ENCODE results near the gene FBXW12.

FBXW12 gene

GRCh38 chr3:48403533-48404439, 31.8 kb downstream of the FBXW12 start:
- DNase-seq (ENCODE audit: low spot score) = peak; percentile 17

GRCh38 chr3:48404440-48405342, 32.7 kb downstream of the FBXW12 start:
- in situ Hi-C loops (cut with MboI; ENCODE audit: low sequenced_read_pairs, unreplicated experiment) = loop anchor here (5.0 kb wide), 1 partner anchor 33 kb away; no protein-coding TSS in a partner anchor
- no peak for TF ChIP-seq CTCF (IDR thresholded peaks at IDR 0.05; ENCODE audit: borderline replicate concordance, control extremely low read depth, extremely low read depth, insufficient read depth, missing control alignments)
- peak; percentile 12 for DNase-seq (ENCODE audit: low spot score)

More at GRCh38 chr3:48403533-48404439, 31.8 kb downstream of the FBXW12 start:
- in situ Hi-C loops (cut with MboI; ENCODE audit: low sequenced_read_pairs, unreplicated experiment) = loop anchor here (5.0 kb wide), 1 partner anchor 34 kb away; no protein-coding TSS in a partner anchor
- TF ChIP-seq CTCF (IDR thresholded peaks at IDR 0.05; ENCODE audit: borderline replicate concordance, control extremely low read depth, extremely low read depth, insufficient read depth, missing control alignments) = no peak

- in situ Hi-C loops (cut with MboI; ENCODE audit: low sequenced_read_pairs, unreplicated experiment) = no loop called here
- no peak for TF ChIP-seq CTCF (IDR thresholded peaks at IDR 0.05; ENCODE audit: borderline replicate concordance, control extremely low read depth, extremely low read depth, insufficient read depth, missing control alignments)
- DNase-seq (ENCODE audit: low spot score) = peak; percentile 16
Measured at GRCh38 chr3:48405343-48405881, 33.4 kb downstream of the FBXW12 start.

GRCh38 chr3:48405971-48406370, 34.0 kb downstream of the FBXW12 start:
- no peak for TF ChIP-seq CTCF (IDR thresholded peaks at IDR 0.05; ENCODE audit: borderline replicate concordance, control extremely low read depth, extremely low read depth, insufficient read depth, missing control alignments)
- DNase-seq (ENCODE audit: low spot score) = peak; percentile 12
- in situ Hi-C loops (cut with MboI; ENCODE audit: low sequenced_read_pairs, unreplicated experiment) = no loop called here

- in situ Hi-C loops (cut with MboI; ENCODE audit: low sequenced_read_pairs, unreplicated experiment) = no loop called here
- peak; percentile 24 for DNase-seq (ENCODE audit: low spot score)
- no peak for TF ChIP-seq CTCF (IDR thresholded peaks at IDR 0.05; ENCODE audit: borderline replicate concordance, control extremely low read depth, extremely low read depth, insufficient read depth, missing control alignments)
Measured at GRCh38 chr3:48406443-48407431, 34.7 kb downstream of the FBXW12 start.

All from GM13976 (cell line).